ENCODE data around the gene NRIP3.

NRIP3 gene

GRCh38 chr11:9003573-9004182 lies at the start of gene NRIP3:
NRIP3 (minus strand) TSS chr11:9004001; CDS start chr11:9003935, 66 bp downstream.
- DNase-seq, result peak; percentile 14

DNA sequence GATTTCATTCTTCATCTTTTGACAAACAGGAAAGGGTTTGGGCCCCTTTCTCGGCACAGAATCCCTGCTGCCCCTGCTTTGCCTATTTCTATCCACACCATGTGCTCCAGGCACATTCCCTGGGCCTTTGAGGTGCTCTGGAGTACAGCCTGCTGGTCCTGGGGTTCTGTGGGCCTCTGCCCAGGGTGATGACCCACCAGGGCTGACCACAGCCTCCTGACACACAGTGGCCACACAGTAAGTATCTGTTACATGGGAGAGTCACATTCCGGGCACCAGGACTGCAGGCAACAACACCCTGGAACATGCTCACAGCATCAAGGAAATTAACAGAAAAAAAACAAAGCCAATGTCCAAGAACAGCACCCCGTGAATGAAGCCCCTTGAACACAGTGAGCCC lies 48.5 kb upstream of the NRIP3 start:
- no peak for DNase-seq

DNA sequence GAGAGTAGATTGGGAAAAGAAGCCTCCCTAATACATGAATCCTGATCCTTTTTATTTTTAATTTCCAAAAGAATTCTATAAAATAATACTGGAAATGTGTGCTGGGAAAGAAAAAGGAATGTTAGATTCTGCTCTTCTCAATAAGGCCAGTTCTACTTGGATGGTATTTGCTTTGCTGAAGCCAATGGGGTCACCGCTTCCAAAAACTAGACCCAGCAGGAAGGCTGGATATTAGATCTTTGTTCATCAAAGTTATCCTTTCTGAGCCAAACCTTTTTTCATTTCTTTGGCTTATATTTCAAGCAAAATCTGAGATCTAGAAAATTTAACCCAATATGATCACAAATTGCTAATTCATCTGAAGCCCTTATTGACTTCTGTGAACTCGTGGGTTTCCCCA lies 46.2 kb upstream of the NRIP3 start:
- DNase-seq, result no peak

DNA sequence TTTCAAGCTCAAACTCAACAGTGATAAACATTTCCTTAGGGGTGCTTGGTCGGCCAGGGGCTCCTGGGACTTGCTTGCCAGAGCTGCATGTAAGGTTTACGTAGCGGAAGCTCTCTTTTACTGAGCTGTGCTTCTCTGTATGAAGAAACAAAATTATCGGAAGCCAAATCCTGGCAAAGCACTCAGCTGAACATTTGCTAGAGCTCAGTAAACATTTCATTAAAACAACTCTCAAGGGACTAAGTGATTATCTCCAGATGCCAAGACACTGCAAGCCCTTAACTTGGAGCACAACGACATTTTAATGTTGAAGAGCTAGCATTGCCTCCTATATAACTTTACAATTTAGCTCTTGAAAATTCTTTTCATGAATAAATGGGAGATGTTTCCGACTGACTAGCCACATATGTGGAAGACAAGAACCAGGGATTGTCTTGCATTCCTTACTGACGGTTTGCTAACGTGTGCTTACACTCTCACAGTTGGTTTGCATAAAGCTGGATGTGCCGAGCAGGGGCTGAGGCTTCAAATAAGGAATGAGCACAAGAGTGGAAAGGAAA lies 44.2 kb upstream of the NRIP3 start:
- DNase-seq, result no peak

DNA sequence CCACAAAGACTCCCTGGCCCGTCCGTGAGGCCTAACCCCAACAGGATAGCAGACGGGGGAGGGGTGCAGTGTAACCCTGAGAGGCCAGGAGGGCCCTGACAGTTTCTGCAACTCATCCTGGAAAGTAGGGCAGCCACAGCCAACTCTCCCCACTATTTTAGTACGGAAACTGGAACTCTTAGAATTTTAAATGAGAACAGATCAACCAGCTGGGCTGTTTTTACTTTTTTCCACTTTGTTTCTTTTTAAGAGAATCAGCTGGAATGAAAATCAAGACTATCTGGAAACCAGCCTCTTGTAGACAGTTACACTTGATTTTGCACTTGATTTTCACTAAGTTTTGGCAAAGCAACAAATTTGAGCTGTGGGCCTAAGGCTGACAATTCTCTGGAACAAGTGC lies 42.7 kb upstream of the NRIP3 start:
- DNase-seq, result no peak

GRCh38 chr11:9042488-9042887 lies 38.7 kb upstream of the NRIP3 start:
- DNase-seq, result no peak

GRCh38 chr11:9041747-9042146 lies 37.9 kb upstream of the NRIP3 start:
- no peak for DNase-seq

DNA sequence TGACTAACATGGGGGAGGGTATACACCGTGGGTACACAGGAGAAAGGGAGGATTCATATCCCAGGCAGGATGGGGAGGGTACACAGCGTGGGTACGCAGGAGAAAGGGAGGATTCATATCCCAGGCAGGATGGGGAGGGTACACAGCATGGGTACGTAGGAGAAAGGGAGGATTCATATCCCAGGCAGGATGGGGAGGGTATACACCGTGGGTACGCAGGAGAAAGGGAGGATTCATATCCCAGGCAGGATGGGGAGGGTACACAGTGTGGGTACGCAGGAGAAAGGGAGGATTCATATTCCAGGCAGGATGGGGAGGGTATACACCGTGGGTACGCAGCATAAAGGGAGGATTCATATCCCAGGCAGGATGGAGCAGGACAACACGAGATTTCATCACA lies 36.6 kb upstream of the NRIP3 start:
- no peak for DNase-seq

DNA sequence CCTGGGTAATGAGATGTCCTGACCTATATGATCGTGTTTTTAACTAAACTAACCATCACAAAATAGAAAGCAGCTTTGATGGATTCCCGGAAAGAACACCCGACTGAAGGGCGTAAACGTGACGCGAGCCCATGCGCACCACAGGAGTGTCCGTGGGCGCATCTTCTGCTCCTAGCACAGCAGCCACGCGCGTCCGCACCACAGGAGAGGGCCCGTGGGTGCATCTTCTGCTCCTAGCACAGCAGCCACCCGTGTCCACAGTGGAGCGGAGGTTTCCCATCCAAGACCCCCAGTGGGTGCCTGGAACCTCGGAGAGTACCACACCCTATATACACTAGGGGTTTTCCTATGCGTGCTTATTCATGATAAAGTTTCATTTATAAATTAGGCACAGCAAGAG lies 36.1 kb upstream of the NRIP3 start:
- no peak for DNase-seq

DNA sequence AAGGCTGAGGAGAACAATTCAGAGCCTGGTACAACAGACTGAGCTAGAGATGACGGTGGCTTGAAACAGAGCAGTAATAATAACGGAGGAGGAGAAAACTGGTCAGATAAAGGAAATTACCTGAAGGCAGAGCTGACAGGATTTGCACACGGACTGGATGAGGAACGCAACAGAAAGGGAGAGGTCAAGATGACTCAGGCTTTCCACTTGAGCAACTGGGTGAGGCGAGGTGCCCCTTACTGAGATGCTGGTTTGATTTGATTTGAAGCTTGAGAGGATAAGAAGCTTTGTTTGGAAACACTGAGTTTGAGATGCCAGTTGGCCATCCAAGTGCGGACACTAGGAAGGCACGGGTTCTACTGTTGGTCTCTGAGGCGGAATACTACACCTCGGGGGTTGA lies 35.4 kb upstream of the NRIP3 start:
- no peak for DNase-seq

GRCh38 chr11:9038541-9038940 lies 34.7 kb upstream of the NRIP3 start:
- DNase-seq, result no peak

DNA sequence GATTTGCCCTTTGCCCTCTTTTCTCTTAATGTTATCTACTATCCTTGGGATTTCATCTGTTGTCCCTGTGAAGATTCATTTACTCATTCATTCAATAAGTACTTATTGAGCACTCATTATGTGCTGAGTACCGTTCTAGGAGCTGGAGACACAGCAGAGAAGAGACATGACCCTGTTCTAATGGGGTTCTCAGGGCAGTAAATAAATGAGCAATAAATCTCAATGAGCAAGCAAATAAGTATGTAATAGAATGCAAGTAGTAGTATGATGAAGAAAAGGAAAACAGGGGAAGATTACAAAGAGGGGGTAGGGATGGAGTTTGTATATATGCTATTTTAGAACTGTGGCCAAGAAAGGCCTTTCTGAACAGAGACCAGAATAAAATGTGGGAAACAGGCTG lies 34.2 kb upstream of the NRIP3 start:
- no peak for DNase-seq

- DNase-seq, result no peak
Observed at GRCh38 chr11:9037046-9037780, 33.4 kb upstream of the NRIP3 start.

GRCh38 chr11:9030601-9031000 lies 26.8 kb upstream of the NRIP3 start:
- DNase-seq, result no peak

- no peak for DNase-seq
Observed at GRCh38 chr11:9029422-9029821, 25.6 kb upstream of the NRIP3 start.

GRCh38 chr11:9028581-9028980 lies 24.8 kb upstream of the NRIP3 start:
- DNase-seq, result no peak

- DNase-seq, result no peak
Observed at GRCh38 chr11:9025101-9025850, 21.5 kb upstream of the NRIP3 start.

DNA sequence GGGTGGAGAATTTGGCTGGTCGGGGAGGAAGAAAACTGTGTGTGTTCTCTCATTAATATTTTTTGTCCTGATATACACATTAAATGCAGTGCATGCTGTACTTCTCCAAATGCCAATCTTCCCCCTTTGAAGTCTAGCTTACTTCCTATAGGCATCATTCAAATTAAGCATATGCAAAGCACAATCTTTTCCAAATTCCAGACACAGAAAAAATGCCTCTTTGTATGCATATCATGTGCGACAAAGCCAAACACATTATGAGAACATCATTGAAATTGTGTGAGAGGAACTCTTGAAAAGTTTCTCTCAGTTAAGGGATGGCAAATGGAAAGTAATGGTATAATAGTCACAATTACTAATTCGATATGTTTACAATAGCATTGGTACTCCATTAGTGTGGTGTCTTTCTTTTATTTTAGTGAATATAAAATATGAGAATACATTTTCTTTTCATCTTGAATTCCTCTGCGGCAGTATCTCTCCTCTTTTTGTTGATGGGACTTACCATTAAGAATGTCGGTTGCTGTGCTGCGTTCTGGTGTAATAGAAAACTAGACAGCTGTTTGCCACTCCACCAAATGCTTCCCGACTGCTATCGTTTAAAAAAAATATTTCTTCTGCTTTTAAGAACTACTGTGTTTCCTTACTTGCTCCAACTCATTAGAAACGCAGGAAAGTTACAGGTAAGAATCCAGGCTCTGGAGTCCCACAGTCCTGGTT lies 19.3 kb upstream of the NRIP3 start:
- no peak for DNase-seq

DNA sequence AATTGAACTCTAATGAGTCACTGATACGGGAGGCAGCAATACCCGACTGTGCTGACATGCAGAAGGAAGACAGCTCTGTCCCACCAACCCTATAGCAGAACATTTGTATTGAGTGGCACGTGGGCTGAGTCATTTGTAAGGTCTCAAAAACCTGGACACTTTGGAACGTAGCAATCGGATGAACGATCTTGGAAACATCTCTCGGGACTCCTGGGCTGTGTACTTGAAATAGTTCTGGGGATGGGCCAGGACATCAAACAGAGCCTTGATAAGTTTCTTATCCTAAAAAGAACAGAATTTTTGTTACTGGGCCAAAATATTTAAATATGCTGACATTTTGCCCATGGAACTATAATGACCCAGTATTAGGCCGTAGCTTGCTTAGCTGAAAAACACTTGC lies 17.1 kb upstream of the NRIP3 start:
- no peak for DNase-seq

GRCh38 chr11:9019861-9020260 lies 16.1 kb upstream of the NRIP3 start:
- no peak for DNase-seq

DNA sequence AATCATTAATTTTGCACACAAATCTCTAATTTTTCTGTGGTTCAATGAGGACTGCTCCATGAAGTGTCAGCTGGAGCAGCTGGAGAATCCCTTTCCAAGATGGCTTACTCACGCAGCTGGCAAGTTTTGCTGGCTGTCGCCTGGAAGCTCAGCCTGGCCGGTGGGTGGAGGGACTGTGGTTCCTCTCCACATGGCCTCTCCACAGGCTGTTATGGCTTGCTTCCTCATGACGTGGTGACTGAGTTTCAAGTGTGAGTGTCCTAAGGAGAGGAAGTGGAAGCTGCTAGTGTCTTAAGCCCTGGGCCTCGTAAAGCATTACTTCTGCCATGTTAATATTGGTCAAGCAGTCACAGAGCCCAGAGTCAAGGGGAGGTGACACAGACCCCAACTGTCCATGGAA lies 14.0 kb upstream of the NRIP3 start:
- no peak for DNase-seq

GRCh38 chr11:9016916-9017642 lies 13.3 kb upstream of the NRIP3 start:
- DNase-seq, result peak; percentile 55

Data from NCI-H748 treated with DMSO at 0.1 percent for 48 hours (cell line).